DMS53 (cell line): ENCODE data around the gene NOL3.

Experiments used
- DNase-seq: peaks from one replicate; lab custom pipeline; 2025; lab: John Stamatoyannopoulos, UW

Gene NOL3

DNA sequence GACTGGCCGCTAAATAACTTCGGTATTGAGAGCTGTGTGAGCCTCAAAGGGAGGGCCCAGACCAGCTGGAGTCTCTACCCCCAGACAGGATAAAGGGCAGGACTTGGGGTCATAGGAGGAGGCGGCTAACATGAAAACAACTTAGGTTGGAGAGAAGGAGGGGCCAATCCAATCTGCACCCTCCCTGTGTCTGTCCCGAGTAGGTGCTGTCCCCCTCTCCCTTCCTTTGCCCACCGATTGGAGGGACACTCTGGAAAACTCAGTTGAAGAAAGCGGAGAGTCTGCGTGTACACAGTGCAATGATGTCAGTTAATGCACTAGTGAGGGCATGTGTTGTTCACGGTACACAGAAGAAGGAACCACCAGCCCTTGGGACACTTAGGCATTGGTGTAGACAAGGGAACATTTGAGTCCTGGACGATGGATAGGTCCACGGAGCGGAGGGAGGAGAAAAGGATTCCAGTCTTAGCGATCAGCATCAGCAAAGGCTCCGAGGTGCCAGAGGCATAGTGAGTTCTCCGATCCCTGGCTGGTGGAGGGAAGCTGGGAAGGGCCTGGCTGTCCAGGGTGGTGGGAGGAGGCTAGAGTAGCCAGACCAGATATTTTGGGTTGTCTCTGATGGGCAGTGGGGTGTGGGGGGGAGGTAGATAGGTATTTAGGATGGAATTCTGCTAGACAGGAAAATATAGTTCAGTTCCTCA, 761 bp downstream of the NOL3 start:
- peak; percentile 74 for DNase-seq

DNA sequence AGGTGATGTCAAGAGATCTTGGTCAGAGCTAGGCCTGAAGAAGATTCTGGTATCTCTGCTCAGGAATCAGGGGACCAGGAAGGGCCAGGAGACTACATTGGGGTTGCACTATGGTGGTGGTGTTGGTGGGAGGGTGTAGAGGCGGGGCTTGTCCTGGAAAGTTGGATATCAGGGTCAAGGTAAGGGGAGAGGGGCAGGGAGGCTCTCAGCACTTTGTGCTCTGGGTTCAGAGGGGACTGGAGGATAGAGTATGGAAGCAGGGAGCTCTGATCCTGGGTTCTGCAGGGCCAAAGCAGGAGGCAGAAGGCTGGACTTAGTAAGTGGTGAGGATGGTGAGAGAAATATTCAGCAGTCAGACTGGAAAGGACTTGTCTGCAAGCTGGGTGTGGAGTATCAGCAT, 3.0 kb downstream of the NOL3 start:
- peak; percentile 69 for DNase-seq

DNA sequence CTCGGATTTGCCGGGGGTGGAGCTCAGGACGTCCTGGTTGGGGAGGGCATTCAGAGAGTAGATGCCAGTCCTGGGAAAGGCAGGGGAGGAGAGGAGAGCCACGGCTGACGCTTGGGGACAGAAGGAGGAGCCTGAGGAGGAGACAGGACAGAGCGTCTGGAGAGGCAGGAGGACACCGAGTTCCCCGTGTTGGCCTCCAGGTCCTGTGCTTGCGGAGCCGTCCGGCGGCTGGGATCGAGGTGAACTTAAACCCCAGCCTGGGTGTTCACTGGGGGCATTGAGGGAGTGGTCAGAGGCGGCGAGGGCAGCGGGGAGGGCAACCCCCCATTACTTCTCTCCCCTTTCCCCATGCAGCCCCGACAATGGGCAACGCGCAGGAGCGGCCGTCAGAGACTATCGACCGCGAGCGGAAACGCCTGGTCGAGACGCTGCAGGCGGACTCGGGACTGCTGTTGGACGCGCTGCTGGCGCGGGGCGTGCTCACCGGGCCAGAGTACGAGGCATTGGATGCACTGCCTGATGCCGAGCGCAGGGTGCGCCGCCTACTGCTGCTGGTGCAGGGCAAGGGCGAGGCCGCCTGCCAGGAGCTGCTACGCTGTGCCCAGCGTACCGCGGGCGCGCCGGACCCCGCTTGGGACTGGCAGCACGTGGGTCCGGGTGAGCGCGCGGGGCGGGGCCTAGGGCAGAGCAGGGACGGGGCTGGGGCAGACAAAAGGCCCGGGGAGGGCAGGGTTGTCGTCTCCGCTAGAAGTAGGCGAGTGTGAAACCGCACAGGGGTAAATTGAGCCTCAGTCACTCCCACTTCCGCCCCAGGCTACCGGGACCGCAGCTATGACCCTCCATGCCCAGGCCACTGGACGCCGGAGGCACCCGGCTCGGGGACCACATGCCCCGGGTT, 3.7 kb downstream of the NOL3 start:
- peak; percentile 96 for DNase-seq

DNA sequence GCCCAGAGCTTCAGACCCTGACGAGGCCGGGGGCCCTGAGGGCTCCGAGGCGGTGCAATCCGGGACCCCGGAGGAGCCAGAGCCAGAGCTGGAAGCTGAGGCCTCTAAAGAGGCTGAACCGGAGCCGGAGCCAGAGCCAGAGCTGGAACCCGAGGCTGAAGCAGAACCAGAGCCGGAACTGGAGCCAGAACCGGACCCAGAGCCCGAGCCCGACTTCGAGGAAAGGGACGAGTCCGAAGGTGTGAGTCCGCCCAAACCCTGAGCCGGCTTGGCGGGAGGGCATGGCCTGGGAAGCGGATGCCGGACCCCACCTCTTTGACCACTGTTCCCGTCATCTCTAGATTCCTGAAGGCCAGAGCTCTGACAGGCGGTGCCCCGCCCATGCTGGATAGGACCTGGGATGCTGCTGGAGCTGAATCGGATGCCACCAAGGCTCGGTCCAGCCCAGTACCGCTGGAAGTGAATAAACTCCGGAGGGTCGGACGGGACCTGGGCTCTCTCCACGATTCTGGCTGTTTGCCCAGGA, 4.4 kb downstream of the NOL3 start:
- no peak for DNase-seq

DNA sequence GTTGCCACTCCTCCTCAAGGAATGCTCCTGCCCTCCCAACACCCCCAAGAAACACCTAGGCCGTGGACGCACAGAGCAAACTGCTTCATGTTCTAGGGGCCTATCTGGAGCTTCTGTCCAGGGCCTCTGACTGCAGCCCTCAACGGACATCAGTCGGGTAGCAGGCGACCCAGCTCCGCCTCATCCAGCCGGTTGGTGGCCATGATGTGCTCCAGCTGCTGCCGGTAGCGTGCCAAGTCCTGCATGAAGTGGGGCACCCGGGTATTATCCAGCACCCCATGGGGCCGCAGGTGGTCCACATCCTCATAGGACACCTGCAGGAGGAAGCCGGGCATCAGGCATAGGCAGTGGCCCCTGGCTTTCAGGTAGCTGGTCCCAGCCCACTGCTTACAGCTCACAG, 6.3 kb downstream of the NOL3 start:
- DNase-seq, result no peak

DNA sequence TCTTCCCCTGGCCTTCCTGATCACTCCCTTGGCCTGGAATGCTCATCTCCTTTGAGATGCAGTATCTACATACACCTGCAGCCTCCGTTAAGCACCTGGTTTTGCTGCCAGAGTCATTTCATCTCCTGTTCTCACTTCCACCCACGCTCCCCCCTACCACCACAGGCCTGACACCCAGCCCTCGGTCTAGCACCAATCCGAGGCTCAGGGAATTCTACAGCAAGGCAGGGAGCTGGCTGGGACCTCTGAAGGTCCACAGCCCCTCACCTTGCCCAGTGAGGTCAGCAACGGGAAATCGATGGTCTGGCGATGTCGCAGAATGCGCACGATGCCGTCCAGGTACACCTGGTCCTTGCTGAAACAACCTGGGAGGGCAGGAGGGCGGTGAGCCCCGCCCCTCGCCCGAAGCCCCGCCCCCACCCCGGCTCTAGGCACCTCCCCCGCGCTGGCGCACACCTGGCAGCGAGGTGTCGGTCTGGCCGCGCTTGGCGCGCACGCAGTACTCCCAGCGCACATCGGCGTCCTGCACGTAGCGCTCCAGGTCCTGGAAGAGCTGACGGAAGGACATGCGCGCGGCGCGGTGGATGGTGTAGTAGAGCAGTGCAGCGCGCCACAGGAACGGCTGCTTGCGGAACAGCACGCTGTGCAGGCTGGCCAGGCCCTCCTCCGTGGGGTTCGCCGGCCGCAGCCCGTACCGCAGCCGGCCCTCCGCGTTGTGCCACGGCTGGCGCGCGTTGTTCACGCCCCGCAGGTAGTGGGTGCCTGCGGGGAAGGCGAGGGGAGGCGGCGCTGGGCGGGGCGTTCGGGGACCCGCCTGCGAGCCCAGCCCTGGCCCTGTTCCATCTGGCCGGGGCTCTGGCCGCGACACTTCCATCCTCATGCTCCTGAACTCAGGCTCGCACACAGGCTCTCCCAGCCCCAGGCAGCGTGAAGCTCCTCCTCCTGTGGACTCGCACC, 7.7 kb downstream of the NOL3 start:
- peak; percentile 98 for DNase-seq

DNA sequence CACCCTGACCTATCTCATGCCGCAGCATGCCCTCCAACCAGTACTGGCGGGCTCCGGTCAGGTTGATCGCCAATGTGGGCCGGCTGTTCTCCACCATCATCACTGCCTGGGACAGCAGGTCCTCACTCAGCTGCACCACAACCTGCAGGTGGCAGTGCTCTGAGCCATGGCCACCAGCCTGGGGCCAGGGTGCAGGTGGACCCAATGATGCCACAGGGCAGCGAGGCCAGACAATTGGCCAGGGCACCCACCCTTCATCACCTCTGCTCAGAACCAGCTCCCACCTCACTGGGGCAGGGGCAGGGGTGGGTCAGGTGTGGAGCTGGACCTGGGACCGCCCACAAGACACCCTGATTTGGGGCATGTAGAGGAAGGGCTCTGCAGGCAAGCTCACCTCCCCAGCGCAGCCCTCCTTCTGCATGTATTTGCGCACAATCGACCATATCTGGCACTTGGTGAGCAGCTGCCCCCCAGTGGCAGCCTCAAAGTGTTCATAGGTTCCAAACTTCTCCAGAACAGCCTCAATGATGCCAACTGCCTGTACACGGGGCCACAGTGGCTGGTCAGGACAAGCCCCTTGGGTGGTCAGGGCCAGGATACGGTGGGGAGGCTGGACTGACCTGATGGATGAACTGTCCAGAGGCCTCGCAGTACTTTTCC, 9.2 kb downstream of the NOL3 start:
- peak; percentile 40 for DNase-seq

DNA sequence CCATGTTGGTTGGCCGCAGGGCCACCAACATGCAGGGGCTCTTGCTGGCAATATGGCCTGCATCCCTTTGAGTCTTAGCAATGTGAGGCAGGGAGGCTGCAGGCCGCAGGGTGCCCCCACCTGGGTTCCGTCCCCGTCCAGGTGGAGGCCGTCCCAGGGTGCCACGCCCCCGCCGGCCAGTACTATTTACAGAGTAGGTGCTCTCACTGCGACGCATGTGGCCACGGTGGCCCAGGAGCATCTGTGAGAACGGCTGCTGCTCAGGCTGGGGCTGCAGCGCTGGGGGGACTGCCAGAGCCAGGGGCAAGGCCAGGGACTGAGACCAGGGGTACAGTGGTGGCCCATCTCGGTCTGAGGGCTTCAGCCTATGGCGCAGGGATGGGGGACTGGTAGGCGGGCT, 9.8 kb downstream of the NOL3 start:
- no peak for DNase-seq

DNA sequence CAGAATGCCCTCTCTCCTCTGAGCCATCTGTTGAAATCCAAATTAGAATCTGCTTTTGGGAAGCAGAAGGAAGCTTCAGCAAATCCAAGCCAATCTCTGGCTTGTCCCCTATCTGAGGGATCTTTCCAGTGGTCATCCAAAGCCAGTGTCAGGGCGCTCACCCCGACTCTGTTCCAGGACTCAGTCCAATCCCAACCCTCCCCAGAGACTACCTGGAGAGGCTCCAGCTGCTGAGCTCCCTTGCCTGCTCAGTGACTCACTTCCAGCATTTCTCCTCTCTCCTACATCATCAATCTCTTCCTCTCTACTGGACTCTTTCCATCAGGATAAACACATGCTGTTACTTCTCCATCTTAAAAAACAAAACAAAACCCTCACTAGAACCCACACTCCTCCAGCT, 11.0 kb downstream of the NOL3 start:
- DNase-seq, result no peak

DNA sequence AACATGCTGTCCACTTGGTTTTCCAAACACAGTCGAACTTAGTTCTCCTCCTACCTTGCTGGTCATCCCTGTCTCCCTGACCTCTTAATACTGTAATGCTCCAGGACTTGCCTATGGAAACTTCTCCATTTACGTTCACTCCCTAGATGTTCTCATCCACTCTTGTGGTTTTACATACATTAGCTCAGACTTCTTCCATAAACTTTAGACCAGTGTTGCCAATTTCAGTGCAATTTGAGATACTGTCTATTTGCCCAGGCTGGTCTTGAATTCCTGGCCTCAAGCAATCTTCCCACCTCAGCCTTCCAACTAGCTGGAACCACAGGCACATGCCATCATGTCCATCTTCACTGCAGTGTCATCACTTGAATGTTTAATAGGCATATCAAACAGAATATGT, 11.9 kb downstream of the NOL3 start:
- no peak for DNase-seq

DNA sequence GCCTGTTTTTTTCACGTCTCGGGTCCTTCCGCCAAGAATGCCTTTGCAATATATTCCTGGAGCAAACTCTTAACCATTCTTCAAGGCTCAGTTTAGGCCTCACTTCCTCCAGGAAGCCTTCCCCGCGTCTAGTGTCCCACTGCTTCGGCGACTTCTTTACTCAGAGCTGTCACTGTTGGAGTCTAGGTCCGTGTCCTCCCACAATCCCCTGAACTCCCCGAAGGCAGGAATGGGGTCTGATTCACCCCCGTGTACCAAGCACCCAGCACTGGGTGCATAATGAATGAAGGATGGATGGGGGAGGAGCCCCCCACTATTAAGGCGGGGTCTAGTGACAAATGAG, 12.9 kb downstream of the NOL3 start:
- no peak for DNase-seq

DNA sequence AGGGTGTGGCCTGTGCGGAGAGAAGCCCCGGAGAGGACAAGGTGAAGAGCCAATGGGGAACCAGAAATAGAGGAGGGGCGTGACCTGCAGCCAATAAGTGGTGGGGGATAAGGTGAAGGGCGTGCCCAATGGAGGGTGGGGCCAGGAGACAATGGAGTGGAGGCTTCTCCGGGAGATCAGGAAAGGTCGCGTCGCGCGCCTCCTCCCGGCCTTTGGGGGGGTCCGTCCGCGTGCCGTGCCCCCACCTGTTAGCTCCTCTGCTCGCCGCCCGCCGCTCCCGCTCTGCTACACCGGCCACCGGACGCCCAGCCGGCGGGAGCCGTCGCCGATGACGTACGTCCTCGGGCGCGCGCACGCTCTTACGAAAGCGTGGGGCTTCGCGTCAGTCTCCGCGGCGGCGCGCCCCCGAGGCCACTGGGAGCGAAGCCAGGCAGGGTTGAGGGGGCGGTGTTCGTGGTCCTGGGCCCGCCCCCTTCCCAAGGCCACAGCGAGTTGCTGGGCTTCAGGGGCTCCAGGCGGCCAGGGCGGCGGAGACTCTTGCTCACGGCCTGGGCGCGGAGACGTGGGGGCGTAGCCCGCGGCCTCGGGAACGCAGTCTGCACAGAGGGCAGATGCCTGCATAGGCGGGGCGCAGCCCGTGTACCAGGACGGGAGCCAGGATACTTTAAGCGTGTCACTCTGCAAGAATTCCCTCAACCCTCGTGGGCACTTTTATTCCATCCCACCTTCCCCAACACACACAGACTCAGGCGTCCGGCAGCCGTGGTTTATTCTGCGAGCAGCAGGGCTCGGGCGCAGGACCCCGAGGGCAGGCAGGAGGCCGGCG, 13.5 kb downstream of the NOL3 start, which contains the start of gene MATCAP1:
TSS of gene MATCAP1 (minus strand) at position 337 of the 826 bp plus-strand sequence. CDS start 3,353 bp downstream, outside the sequence.
- peak; percentile 97 for DNase-seq

DNA sequence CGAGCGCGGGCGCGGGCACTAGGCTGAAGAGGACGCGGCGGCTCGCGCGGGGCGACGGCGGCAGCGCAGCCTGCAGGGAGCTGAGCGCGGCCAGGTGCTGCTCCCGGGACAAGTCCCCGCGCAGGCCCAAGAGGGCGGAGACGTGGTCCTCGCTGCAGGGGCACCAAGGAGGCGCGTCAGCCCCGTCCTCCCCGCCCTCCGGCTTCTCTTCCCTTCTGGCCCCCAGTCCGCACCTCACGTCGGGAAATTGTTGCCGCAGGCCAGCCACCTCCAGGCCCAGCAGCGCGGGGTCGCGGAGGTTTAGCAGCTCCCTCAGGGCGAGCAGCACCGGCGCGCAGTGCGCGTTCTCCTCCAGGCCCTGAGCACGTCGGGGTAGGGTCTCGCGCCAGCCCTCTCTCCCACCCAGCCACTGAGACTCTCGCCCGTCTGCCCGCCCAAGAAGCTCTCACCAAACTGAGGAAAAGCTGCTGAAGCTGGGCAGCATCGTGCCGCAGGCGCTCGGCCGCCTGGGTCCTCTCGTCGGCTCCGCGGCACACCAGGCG, 14.2 kb downstream of the NOL3 start:
- DNase-seq, result peak; percentile 84

DNA sequence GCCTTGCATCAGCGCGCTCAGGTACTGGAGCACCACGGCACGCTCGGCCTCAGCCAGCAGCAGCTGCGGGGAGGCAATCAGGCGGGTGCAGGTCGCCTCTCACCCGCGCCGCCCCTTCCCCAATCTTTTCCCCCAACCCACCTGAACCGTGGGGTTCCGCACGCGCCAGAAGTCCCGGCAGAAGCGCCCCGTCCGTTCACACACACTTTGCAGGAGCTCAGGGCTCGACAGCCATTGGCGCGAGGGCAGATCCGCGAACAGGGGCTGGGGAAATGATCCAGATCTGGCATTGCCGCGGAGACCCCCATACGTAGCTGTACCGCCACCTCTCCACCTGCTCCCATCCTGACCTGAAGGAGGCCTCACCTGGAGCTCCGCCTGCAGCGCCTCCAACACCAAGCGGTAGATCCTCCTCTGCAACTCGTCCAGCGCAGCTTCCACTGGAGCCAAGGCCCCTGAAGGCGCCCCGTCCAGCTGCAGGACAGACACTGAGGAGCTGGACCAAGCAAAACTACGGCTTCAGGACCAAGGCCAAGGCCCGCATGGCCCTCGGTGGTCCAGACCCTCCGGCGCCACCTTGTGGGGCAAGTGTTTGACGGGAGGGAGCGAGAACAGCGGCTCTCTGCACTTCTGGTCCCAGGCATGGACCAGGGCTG, 14.8 kb downstream of the NOL3 start:
- peak; percentile 91 for DNase-seq

DNA sequence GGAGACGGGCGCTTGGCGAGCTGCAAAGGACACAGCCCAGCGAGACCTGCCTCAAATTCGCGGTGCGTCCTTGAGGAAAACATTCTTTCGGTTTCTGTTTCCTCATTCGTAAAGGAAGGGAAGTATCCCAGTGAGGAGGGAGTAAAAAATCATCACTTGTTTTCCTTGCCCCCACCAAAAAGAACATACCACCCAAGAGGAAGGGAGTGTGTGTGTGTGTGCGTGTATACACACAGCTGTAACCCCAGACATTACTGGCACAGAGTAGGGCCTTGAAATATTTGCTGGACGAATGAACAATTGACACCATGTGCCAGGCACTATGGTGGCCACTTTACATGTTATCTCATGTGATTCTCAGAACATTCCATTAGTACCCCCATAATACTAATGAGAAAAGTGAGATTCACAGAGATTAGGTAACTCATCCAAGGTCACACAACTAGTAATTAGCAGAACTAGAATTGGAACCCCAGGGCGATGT, 15.4 kb downstream of the NOL3 start:
- DNase-seq, result no peak

DNA sequence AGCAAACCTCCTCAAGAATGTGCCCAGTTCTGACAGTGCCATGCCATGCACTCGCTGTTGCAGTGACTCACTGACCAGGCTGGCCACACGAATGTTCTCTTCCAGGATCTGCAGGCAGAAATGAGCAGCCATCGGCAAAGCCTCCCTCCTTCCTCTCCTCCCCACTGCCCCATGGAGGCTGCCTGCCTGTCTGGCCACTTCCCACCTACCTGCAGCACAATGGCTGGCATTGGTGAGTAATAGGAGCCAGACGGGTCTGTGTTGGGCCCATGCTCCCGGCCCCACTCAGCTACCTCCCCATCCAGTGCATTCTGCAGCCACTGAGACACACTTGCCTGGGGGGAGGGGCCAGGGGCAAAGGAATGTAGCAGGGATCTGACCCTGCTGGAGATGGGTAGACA, 16.2 kb downstream of the NOL3 start:
- DNase-seq, result no peak

DNA sequence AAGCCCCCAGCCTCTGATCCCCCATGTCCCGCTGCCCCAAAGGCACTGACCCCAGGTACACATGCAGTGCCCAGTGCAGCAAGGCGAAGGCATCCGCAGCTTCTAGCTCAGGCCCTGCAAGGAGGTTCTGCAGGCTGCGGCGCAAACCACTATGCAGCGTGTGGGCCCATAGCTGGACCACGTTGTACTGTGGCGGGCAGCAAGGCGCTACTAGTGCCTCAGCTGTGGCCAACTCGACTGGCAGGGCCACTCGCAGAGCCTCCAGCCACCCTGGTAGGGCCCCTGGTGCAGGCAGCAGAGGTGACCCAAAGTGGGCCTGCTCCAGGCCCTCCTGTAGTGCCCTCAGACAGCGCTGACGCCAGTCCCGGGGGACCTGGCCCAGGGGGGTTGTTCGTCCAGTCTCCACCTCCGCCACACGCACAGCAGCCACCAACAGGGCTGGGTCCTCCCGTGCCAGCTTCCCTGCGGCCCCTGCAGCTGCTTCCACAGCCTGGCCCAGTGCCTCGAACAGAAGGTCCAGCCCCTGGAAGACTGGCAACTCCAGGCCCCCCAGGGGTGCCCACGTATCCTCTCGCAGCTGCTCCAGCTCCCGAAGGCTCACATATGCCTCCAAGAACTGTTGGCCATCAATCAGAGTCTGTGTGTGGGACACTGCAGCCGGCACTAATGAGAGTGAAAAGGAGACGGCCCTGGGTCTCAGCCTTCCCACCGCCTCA, 17.0 kb downstream of the NOL3 start:
- DNase-seq, result no peak

DNA sequence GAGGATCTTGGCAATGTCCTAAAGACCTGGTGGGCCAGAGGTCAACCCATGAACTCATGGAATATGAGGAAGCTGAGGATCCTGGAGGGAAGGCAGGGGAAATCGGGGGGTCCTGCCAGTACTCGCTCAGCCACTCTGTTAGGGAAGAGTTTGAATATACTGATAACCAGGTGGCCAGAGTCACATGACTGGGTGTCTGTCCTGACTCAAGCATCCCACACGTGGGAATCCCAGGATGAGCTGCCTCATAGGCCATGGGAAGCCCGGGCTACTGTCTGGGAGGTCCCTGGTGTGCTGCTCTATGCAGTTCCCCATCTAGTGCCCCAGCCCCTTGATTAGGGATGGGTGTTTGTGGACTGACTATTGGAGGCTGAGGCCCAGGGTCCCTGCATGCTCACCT, 18.0 kb downstream of the NOL3 start:
- no peak for DNase-seq

DNA sequence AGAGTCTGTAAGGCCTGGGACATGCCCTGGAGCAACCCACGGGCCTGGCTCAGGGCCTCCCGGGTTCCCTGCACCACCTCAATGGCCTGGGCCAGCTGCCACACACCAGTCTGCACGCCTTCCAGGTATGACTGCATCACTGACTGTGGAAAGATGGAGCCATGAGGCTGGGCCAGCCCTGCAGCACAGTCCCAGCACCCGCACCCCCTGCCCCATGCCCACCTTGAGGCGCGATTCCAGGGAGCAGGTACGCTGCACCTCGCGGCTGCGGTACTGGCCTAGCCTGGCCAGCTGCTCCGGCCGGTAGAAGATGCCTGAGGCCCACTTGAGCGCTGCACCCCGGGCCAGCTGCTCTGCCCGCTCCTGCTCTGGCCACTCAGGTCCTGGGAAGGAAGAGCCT, 18.5 kb downstream of the NOL3 start:
- DNase-seq, result no peak
